ENCODE results near the gene ZNF14. TPM values are rescaled to one million over a fixed set of nuclear protein-coding genes. Genes with fewer than 3 reads are reported as not detected.

ZNF14 gene
- total and polyA plus RNA-seq, 2 experiments from 2014 or later: 4.6 to 10.2 TPM

GRCh38 chr19:19742773-19743172 lies 9.9 kb upstream of the ZNF14 start:
- Mint-ChIP-seq H3K4me1 (no peaks in the 10 kb centered on the region), H3K27ac (no peak overlapping the region), H3K27me3 (ENCODE audit: insufficient read depth, low read depth, poor library complexity) (peaks cover 13% of the 10 kb centered on the region), H3K4me3 (no peak overlapping the region), H3K36me3 (ENCODE audit: low read depth) (no peaks in the 10 kb centered on the region; the same call in 2 of the 3 replicates), H3K9me3 (peaks cover 8% of the 10 kb centered on the region; the same call in 1 of the 3 replicates)
- DNase-seq (ENCODE audit: low spot score) (no peak), ATAC-seq (no peak)
- Histone ChIP-seq H4K20me1 (replicated peaks; ENCODE audit: insufficient read depth) (no peaks in the 10 kb centered on the region), H3K4me2 (no peak overlapping the region), H3F3A (replicated peaks; ENCODE audit: low read depth) (no peaks in the 10 kb centered on the region), H3K4me3 (no peak overlapping the region), H3K79me2 (replicated peaks; ENCODE audit: insufficient read depth) (no peaks in the 10 kb centered on the region), H3K9me2 (ENCODE audit: insufficient read depth) (0 out of 2 replicates have a peak, but pooled peaks cover 2% of the 10 kb centered on the region), H3K27ac (ENCODE audit: low read depth) (no peak overlapping the region), H3K4me1 (ENCODE audit: insufficient read depth) (no peaks in the 10 kb centered on the region), H2AFZ (no peak overlapping the region), H3K27me3 (ENCODE audit: insufficient read depth) (no peaks in the 10 kb centered on the region), H3K36me3 (ENCODE audit: insufficient read depth) (no peaks in the 10 kb centered on the region)
- no peak for TF ChIP-seq ZNF462 (CRISPR knock-in tag; IDR thresholded peaks at IDR 0.05)
- no peak for TF ChIP-seq NANOG (IDR thresholded peaks at IDR 0.05; ENCODE audit: borderline replicate concordance)
- no peak for TF ChIP-seq EZH2phosphoT487 (IDR thresholded peaks at IDR 0.05; ENCODE audit: unreplicated experiment)
- no peak for TF ChIP-seq POLR2AphosphoS5 (IDR thresholded peaks at IDR 0.05; ENCODE audit: low read depth)
- no peak for TF ChIP-seq JUNB (IDR thresholded peaks at IDR 0.05; ENCODE audit: unreplicated experiment)
- no peak for TF ChIP-seq ETS1 (IDR thresholded peaks at IDR 0.05)
- no peak for TF ChIP-seq CTCF (conservative IDR thresholded peaks at IDR 0.05; ENCODE audit: low read depth in 2 of 2)
- no peak for TF ChIP-seq EZH2 (IDR thresholded peaks at IDR 0.05; ENCODE audit: low read depth, unreplicated experiment)

Measured in GM23338 (cell line).